Suppressor macrophage (primary cell): ENCODE measurements around the gene RAB39B.

Experiments
- DNase-seq, 4 experiments: peaks; one replicate each; pipeline ENCODE4 v3.0.0-alpha.2; 2020 to 2022

RAB39B gene

DNA sequence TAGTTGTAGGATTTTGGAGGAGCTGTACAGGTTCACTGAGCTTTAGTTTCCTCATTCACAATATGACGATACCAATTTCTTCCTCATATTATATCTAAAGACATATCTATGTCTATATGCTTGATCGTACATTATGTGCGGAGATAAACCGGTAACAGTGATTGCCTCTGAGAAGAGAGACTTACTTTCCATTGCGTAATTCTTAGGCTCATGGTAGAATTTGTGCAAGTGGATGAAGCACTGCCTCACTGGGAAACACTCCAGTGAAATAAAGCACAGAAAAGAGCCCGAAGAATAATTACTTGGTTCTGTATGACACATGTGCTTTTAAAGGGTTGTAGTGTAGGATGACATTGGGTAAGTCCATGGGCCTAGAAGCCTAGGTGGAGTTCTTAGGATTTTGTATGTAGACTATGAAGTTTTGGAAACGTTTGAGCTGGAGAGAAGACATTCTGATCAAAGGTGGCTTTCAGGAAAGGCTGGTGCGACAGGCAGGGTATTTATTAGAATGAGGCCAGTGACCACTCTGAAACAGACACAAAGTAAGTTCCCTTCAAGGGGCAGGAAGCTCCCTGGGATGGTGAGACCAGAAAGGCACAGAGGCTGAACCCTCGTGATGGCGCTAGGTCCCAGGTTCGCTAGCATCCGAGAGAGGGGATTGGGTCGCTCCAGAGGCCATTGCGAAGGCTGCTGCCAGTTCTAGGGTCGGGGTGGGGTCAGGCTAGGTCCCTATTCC lies 48.7 kb downstream of the RAB39B start:
- peak in 1 of 4 experiments; percentile 0 for DNase-seq

DNA sequence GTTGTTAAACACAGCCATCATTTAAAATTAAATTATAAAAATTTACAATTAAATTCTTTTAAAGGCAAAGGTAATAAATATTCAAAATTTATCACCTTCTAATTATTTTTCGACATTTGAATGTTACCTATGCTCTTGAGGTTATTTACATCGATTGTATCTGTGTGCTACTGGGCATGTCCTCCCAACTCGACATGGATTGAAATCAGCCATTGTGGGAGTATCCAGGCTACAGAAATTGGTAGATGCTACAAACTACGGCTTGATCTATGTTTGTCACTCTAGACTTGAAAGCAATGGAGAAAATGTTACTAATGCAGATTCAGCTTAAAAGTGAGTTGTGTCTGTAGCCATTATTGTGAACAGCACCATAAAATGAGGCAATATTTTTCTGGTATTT lies 50.6 kb downstream of the RAB39B start:
- no peak for DNase-seq

DNA sequence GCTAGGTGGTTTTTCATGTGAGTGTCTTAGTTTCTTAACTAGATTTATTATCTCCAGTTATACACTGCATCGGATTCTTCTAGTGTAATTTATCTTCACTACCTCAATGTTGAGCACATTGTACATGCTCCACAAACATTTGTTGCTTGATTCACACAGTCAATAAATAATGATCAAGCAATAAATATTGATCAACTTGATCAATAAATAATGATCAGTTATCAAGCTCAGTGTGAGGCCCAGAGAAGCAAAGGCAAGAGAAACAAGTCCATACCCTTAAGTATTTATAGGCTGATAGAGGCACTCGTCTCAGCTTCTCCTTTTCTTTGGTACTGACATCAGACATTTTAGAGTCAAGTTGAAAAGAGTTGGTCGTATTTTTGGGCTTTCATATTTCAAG lies 53.1 kb downstream of the RAB39B start:
- no peak for DNase-seq
